ENCODE results near the gene CARMIL1.

CARMIL1 gene

GRCh38 chr6:25419879-25420278, 140.7 kb downstream of the CARMIL1 start:
- H3K4me2 ChIP-seq (ENCODE audit: low read length) = no peak overlapping the region
- H3K4me3 ChIP-seq (ENCODE audit: low read length) = no peak overlapping the region
- H3K79me2 ChIP-seq (ENCODE audit: low read length) = no peaks in the 10 kb centered on the region
- H3K27me3 ChIP-seq (ENCODE audit: low read depth, low read length) = peaks cover 9% of the 10 kb centered on the region; the same call in 1 of the 2 replicates
- TF ChIP-seq EZH2phosphoT487 (IDR thresholded peaks at IDR 0.05; ENCODE audit: low read depth) (no peak), CTCF (IDR thresholded peaks at IDR 0.05; ENCODE audit: low read depth, low read length) (no peak)
- H3K9ac ChIP-seq (ENCODE audit: low read length) = no peak overlapping the region
- H3K27ac ChIP-seq (ENCODE audit: low read length) = no peak overlapping the region
- no peaks in the 10 kb centered on the region for H3K4me1 ChIP-seq (ENCODE audit: low read length)
- no peak overlapping the region for H2AFZ ChIP-seq (ENCODE audit: low read depth, low read length)
- no peaks in the 10 kb centered on the region for H3K9me3 ChIP-seq (ENCODE audit: insufficient read depth, low read length)
- no peaks in the 10 kb centered on the region for H3K36me3 ChIP-seq (replicated peaks; ENCODE audit: low read depth, low read length)
- no peaks in the 10 kb centered on the region for H4K20me1 ChIP-seq (ENCODE audit: insufficient read depth, low read length)

DNA sequence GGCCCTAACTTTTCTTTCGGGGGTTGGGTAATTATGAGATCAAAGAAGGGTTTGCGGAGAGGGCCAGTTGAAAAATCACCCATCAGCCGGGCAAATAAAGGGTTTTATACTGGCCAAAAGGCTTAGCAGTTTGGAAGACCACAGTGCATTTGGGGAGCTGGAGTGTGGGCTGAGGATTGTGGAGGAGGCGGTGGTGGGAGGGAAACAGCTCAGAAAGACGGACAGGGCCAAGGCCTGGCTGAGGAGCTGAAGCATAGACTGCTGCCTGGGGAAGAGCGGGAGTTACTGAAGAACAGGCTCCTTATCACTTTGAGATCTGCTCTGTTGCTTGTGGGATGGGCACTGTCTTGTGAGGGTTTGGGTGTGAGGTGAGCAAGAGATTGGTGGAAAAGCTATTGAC, 144.2 kb downstream of the CARMIL1 start:
- Histone ChIP-seq H3K79me2 (ENCODE audit: low read length) (no peaks in the 10 kb centered on the region), H3K4me2 (ENCODE audit: low read length) (no peak overlapping the region), H3K4me1 (ENCODE audit: low read length) (no peaks in the 10 kb centered on the region), H4K20me1 (ENCODE audit: insufficient read depth, low read length) (no peaks in the 10 kb centered on the region), H3K9me3 (ENCODE audit: insufficient read depth, low read length) (no peaks in the 10 kb centered on the region), H3K4me3 (ENCODE audit: low read length) (no peak overlapping the region), H3K36me3 (replicated peaks; ENCODE audit: low read depth, low read length) (no peaks in the 10 kb centered on the region), H2AFZ (ENCODE audit: low read depth, low read length) (no peak overlapping the region), H3K27me3 (ENCODE audit: low read depth, low read length) (no peaks in the 10 kb centered on the region), H3K27ac (ENCODE audit: low read length) (no peak overlapping the region), H3K9ac (ENCODE audit: low read length) (no peak overlapping the region)
- TF ChIP-seq CTCF (IDR thresholded peaks at IDR 0.05; ENCODE audit: low read depth, low read length) = no peak
- TF ChIP-seq EZH2phosphoT487 (IDR thresholded peaks at IDR 0.05; ENCODE audit: low read depth) = no peak

- no peak overlapping the region for H2AFZ ChIP-seq (ENCODE audit: low read depth, low read length)
- H3K27ac ChIP-seq (ENCODE audit: low read length) = no peak overlapping the region
- H4K20me1 ChIP-seq (ENCODE audit: insufficient read depth, low read length) = no peaks in the 10 kb centered on the region
- no peaks in the 10 kb centered on the region for H3K36me3 ChIP-seq (replicated peaks; ENCODE audit: low read depth, low read length)
- no peaks in the 10 kb centered on the region for H3K9me3 ChIP-seq (ENCODE audit: insufficient read depth, low read length)
- H3K79me2 ChIP-seq (ENCODE audit: low read length) = no peaks in the 10 kb centered on the region
- H3K27me3 ChIP-seq (ENCODE audit: low read depth, low read length) = no peaks in the 10 kb centered on the region
- no peak overlapping the region for H3K4me3 ChIP-seq (ENCODE audit: low read length)
- no peaks in the 10 kb centered on the region for H3K4me1 ChIP-seq (ENCODE audit: low read length)
- H3K9ac ChIP-seq (ENCODE audit: low read length) = no peak overlapping the region
- TF ChIP-seq EZH2phosphoT487 (IDR thresholded peaks at IDR 0.05; ENCODE audit: low read depth) (no peak), CTCF (IDR thresholded peaks at IDR 0.05; ENCODE audit: low read depth, low read length) (no peak)
- no peak overlapping the region for H3K4me2 ChIP-seq (ENCODE audit: low read length)
Observed at GRCh38 chr6:25424303-25424702, 145.1 kb downstream of the CARMIL1 start.

- Histone ChIP-seq H3K79me2 (ENCODE audit: low read length) (no peaks in the 10 kb centered on the region), H4K20me1 (ENCODE audit: insufficient read depth, low read length) (no peaks in the 10 kb centered on the region), H3K4me2 (ENCODE audit: low read length) (no peak overlapping the region), H2AFZ (ENCODE audit: low read depth, low read length) (no peak overlapping the region), H3K27ac (ENCODE audit: low read length) (no peak overlapping the region), H3K36me3 (replicated peaks; ENCODE audit: low read depth, low read length) (no peaks in the 10 kb centered on the region), H3K9ac (ENCODE audit: low read length) (no peak overlapping the region), H3K9me3 (ENCODE audit: insufficient read depth, low read length) (peaks cover 4% of the 10 kb centered on the region; the same call in 1 of the 2 replicates), H3K4me1 (ENCODE audit: low read length) (no peaks in the 10 kb centered on the region), H3K4me3 (ENCODE audit: low read length) (no peak overlapping the region), H3K27me3 (ENCODE audit: low read depth, low read length) (no peaks in the 10 kb centered on the region)
- TF ChIP-seq EZH2phosphoT487 (IDR thresholded peaks at IDR 0.05; ENCODE audit: low read depth) (no peak), CTCF (IDR thresholded peaks at IDR 0.05; ENCODE audit: low read depth, low read length) (no peak)
Observed at GRCh38 chr6:25427549-25427948, 148.4 kb downstream of the CARMIL1 start.
